AG09309 (cell line): Measurements from ENCODE around the gene IMMP2L.
"Not testable (repeated sequence)": the region's sequence is repeated elsewhere in the genome, so short reads cannot be mapped to it uniquely, and the experiment has no call there.

ENCODE experiments used
- DNase-seq: peaks from one replicate; pipeline ENCODE4 v3.0.0-alpha.2; 2010; ENCODE audit warnings: low read depth
- H3K4me3 ChIP-seq: 2 replicates; pipeline ENCODE4 v1.5.1; 2011; ENCODE audit warnings: mild to moderate bottlenecking, low read depth, low read length, moderate library complexity; ENCODE audit not compliant: control insufficient read depth
- TF ChIP-seq, protein P1 (sequence below): IDR thresholded peaks from 2 replicates; pipeline ENCODE4 v1.5.1; 2011; ENCODE audit warnings: mild to moderate bottlenecking, low read depth, low read length, inconsistent platforms; ENCODE audit not compliant: insufficient read depth, control insufficient read depth; ENCODE audit errors: missing control alignments

IMMP2L gene

DNA sequence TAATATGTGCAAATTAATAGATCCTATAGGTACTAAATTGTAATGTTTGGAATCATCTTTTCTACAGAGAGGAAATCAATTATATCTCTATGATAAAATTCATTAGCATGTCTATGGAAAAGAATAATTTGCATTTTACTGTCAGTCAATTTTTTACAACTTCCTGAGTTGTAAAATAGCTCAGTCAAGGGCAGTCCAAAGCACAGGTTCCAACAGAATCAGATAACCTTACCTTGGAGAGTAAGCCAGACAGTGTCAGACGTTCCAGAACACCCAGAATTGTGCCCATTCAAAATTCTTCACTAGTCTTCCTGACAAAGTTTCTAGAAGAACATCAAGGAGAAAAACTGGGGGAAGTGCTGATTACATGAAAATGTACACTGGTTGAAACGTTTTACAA lies 31.1 kb upstream of the IMMP2L start:
- no peak for DNase-seq
- TF ChIP-seq, protein P1, sequence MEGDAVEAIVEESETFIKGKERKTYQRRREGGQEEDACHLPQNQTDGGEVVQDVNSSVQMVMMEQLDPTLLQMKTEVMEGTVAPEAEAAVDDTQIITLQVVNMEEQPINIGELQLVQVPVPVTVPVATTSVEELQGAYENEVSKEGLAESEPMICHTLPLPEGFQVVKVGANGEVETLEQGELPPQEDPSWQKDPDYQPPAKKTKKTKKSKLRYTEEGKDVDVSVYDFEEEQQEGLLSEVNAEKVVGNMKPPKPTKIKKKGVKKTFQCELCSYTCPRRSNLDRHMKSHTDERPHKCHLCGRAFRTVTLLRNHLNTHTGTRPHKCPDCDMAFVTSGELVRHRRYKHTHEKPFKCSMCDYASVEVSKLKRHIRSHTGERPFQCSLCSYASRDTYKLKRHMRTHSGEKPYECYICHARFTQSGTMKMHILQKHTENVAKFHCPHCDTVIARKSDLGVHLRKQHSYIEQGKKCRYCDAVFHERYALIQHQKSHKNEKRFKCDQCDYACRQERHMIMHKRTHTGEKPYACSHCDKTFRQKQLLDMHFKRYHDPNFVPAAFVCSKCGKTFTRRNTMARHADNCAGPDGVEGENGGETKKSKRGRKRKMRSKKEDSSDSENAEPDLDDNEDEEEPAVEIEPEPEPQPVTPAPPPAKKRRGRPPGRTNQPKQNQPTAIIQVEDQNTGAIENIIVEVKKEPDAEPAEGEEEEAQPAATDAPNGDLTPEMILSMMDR = no peak
- no peak overlapping the region for H3K4me3 ChIP-seq

DNA sequence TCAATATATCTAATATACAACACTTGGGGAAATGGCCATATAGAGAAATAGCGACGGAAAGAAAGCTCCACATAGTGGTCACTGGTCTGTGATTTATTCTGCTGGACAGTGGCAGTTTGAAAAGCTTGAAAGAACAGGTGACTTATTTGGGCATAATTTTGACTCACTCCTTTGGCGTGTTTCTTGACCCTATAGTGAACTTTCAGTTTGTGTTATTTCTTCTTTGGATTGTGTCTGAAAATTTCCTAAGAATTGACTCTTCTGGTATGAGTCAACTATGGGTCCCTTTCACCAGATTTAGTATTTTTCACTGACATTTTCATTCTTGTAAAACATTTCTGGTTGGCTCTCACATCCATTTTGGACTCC lies 25.8 kb upstream of the IMMP2L start:
- TF ChIP-seq, protein P1 = no peak
- H3K4me3 ChIP-seq = no peak overlapping the region
- DNase-seq = no peak

GRCh38 chr7:111587410-111588064 lies 25.2 kb upstream of the IMMP2L start:
- TF ChIP-seq, protein P1 = no peak
- H3K4me3 ChIP-seq = no peak overlapping the region
- no peak for DNase-seq

DNA sequence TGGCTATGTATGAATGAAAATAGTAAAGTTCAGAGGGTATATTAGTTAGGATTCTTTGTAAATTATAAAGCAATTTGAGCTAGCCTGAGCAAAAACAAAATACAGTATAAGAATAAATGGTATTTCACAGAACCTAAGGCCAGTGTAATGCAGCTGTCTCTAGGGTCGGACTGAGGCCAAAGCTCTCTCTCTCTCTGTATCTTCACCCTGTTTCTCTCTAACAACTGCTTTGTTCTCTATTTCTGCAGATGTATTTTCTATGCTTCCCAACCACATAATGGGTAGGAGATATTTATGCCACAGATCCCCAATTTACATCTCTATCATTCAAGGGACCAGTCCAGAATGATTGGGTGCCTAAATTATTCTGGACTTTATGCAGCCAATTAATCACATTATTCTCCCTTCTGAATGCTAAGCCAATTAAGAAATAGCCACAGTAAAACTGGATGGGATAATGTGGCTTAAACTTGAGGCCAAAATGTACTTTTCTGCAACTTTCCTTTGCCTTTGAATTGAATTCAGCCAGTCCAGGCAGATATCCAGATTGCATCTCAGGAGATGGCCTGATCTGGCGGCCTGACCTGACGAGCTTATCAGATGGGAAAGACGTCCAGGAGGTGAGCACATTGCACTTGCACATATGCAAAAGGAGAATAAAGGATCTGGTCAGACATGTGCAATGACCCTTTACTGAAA lies 24.6 kb upstream of the IMMP2L start:
- H3K4me3 ChIP-seq = no peak overlapping the region
- TF ChIP-seq, protein P1 = no peak
- no peak for DNase-seq

- DNase-seq, H3K4me3 ChIP-seq: not testable (repeated sequence)
These were observed 19.6 kb upstream of the IMMP2L start for GRCh38 chr7:111581784-111582488.

- not testable (repeated sequence) for DNase-seq, H3K4me3 ChIP-seq
These were observed 18.9 kb upstream of the IMMP2L start for GRCh38 chr7:111581207-111581606.

- TF ChIP-seq, protein P1 = no peak
- no peak for DNase-seq
These were observed 16.5 kb upstream of the IMMP2L start for GRCh38 chr7:111578754-111579153.

DNA sequence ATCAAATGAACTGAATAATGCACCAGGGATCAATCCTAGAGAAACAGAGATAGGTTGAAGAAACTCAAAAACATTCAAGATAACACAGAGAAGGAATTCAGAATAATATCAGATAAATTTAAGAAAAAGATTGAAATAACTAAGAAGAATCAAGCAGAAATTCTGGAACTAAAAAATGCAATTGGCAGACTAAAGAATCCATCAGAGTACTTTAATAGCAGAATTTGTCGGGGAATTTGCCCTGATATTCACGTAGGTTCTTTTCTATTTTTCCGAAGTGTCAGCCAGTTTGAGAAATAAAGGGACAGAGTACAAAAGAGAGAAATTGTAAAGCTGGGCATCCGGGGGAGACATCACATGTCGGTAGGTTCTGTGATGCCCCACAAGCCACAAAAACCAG lies 9.4 kb upstream of the IMMP2L start:
- H3K4me3 ChIP-seq = no peak overlapping the region
- no peak for DNase-seq
- TF ChIP-seq, protein P1 = no peak

More at GRCh38 chr7:111578754-111579153, 16.5 kb upstream of the IMMP2L start:
- no peak overlapping the region for H3K4me3 ChIP-seq
